Lower leg skin (tissue), 4 donors: ENCODE results near the gene SNRNP40. TPM values are rescaled to one million over a fixed set of nuclear protein-coding genes. Genes with fewer than 3 reads are reported as not detected.
"Not testable (repeated sequence)": the region's sequence is repeated elsewhere in the genome, so short reads cannot be mapped to it uniquely, and the experiment has no call there.

ENCODE experiments used
- DNase-seq, 2 donors: peaks; one replicate each; pipeline ENCODE4 v3.0.0-alpha.2; 2019; ENCODE audit warnings: low spot score in 2 of 2
- H3K4me3 ChIP-seq: fragments of 200-600 bp; sonication (generic); 2 replicates; pipeline ENCODE4 v1.5.1; 2017; ENCODE audit warnings: mild to moderate bottlenecking, low read depth; ENCODE audit not compliant: poor library complexity, severe bottlenecking
- CTCF ChIP-seq, 3 donors: fragments of 450-650 bp; IDR thresholded peaks; one replicate each; pipeline ENCODE4 v1.5.1; 2016; ENCODE audit warnings: antibody characterized with exemption in 3 of 3, mild to moderate bottlenecking in 3 of 3, moderate library complexity in 2 of 3
- POLR2A ChIP-seq, 2 donors: fragments of 450-650 bp; IDR thresholded peaks; one replicate each; pipeline ENCODE4 v1.6.1; 2016 to 2017; ENCODE audit warnings: antibody characterized with exemption in 2 of 2, mild to moderate bottlenecking in 1 of 2, moderate library complexity in 1 of 2
- WGBS, 2 donors: methylation state at CpG; one replicate each; pipeline ENCODE4 v1.1.5; 2018; 5-methylcytosine and 5-hydroxymethylcytosine counted together
- intact Hi-C: fragments of 100-400 bp; cut with DNase I; formaldehyde crosslinking; loops from one replicate; pipeline ENCODE4 v1.15.0; 2023; ENCODE audit warnings: low total_unique reads
- total RNA-seq, 4 donors: library from RNA; depleted of rRNA; stranded (reverse); fragments of >200 nt; gene quantifications; one replicate each; pipeline ENCODE4 v1.1.0, GENCODE V29; 2016

SNRNP40 gene
- total RNA-seq, 4 donors from 2014 or later = 24.4 to 57.7 (median 37.0) TPM

- H3K4me3 ChIP-seq = no peak overlapping the region
- intact Hi-C loops = no loop called here
- WGBS, 2 donors = 81 to 83% methylated on average over 3 of the region's 3 CpGs
- DNase-seq = no peak
- TF ChIP-seq CTCF (IDR thresholded peaks at IDR 0.05) (no peak), POLR2A (IDR thresholded peaks at IDR 0.05) (no peak)
These were observed 24.2 kb downstream of the SNRNP40 start for GRCh38 chr1:31272369-31272768.

- intact Hi-C loops = no loop called here
- no peak for TF ChIP-seq POLR2A (IDR thresholded peaks at IDR 0.05)
- no peak for TF ChIP-seq CTCF (IDR thresholded peaks at IDR 0.05)
- WGBS, 2 donors = 41 to 67% methylated on average over 2 of the region's 2 CpGs
These were observed 30.0 kb downstream of the SNRNP40 start for GRCh38 chr1:31266547-31266946.

GRCh38 chr1:31264790-31265386, 31.7 kb downstream of the SNRNP40 start:
- TF ChIP-seq POLR2A (IDR thresholded peaks at IDR 0.05) (no peak), CTCF (IDR thresholded peaks at IDR 0.05) (no peak)
- intact Hi-C loops = no loop called here
- WGBS, 2 donors = 53 to 55% methylated on average over 1 of the region's 1 CpG
- DNase-seq = no peak
- H3K4me3 ChIP-seq = no peak overlapping the region

More at GRCh38 chr1:31266547-31266946, 30.0 kb downstream of the SNRNP40 start:
- no peak overlapping the region for H3K4me3 ChIP-seq
- no peak for DNase-seq

GRCh38 chr1:31263408-31263807, 33.2 kb downstream of the SNRNP40 start:
- TF ChIP-seq POLR2A (IDR thresholded peaks at IDR 0.05) = no peak
- no peak for TF ChIP-seq CTCF (IDR thresholded peaks at IDR 0.05)
- intact Hi-C loops = no loop called here
- H3K4me3 ChIP-seq = no peak overlapping the region
- no peak for DNase-seq
- WGBS, 2 donors = 93 to 94% methylated on average over 3 of the region's 3 CpGs

- DNase-seq, intact Hi-C loops, H3K4me3 ChIP-seq: not testable (repeated sequence)
- WGBS, 2 donors = 95% methylated on average over 5 of the region's 5 CpGs
These were observed 34.2 kb downstream of the SNRNP40 start for GRCh38 chr1:31262393-31262792.

GRCh38 chr1:31261916-31262315, 34.7 kb downstream of the SNRNP40 start:
- intact Hi-C loops = no loop called here
- TF ChIP-seq CTCF (IDR thresholded peaks at IDR 0.05) (no peak), POLR2A (IDR thresholded peaks at IDR 0.05) (no peak)

More at GRCh38 chr1:31261916-31262315, 34.7 kb downstream of the SNRNP40 start:
- no peak overlapping the region for H3K4me3 ChIP-seq
- 96 to 98% methylated on average over 3 of the region's 3 CpGs for WGBS, 2 donors
- no peak for DNase-seq
